ENCODE data around the gene ACOX3.

Gene ACOX3

DNA sequence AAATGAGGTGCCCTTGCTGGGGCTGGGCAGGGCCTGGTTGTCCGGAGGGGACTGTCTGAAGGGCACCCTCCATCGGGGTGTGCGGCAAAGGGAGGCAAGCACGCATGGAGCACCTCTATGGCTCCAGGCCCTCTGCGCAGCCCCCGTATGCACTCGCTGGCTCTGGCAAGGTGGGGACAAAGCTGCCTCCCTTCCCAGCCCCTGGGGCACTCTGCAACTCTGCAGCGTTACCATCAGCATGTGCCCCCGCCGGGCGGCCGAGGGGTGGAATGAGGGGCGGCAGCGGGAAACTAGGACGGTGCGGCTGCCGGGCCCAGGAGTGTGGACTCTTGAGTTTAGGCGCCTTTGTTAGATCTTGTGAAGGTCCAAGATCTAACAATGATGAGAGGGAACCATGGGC is 26.5 kb upstream of the ACOX3 start:
- DNase-seq (ENCODE audit: low read depth): no peak

DNA sequence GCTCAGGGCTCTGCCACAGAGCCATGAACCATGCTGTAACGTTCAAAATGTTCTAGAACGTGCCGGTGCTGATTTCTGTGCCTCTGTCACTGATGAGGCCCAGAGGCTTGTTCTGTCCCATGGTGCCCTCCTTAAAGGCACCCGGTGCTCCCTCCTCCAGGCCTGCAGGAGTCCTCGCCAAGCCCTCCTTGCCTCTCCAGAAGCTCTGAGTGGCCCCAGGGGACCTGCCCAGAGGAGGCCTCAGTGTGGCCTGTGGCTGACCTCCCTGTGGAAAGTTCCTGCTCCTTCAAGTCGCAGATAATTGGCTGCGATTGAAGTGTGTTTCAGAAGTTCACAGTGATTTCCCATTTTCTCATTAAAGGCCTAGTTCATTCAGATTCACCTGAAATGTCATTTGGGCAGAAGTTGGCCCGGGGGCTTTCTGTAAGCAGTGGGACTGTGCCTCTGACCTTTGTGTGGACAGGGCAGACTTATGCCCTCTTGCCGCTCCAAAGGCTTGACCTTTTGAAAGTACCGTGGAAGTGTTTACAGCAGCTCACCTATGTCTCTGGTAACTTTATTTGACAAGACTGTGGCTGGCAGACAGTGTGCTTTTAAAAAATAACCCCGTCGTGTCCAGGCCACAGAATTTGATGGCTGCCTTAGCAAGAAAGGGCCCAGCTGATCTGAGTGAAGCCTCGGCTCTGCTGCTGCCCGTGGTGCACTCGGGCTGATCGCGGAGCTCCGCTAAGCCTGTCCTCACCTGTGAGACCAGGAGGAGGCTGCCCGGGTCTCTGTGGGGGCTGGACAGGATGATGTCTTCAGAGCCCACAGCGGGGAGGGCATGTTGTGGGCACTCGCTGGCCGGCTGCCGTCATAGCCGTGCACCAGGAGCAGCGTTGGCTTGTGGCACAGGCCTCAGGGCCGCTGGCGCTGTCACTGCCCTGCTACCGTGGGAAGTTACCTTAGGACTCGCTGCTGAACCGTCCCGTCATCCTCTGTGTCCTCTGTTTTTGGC is 25.4 kb upstream of the ACOX3 start:
- DNase-seq (ENCODE audit: low read depth): no peak

DNA sequence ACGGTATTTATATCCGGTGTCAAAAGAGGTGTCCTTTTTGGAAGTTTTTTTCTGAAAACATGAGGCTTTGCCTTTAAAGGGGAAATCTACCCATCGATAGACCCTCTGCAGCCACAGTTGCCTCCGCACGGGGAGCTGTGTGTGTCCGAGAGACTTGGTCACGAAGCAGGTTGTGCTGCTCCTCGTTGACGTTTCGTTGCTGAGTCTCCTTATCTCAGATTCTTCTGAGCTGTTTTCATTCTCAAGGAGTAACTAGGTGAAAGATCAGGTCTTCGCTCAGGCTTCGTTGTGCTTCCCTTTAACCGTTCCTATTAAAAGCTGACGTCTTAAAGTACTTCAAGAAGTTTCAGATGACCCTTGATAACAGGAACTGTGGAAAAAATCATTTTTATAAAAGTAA is 23.9 kb upstream of the ACOX3 start:
- no peak for DNase-seq (ENCODE audit: low read depth)

DNA sequence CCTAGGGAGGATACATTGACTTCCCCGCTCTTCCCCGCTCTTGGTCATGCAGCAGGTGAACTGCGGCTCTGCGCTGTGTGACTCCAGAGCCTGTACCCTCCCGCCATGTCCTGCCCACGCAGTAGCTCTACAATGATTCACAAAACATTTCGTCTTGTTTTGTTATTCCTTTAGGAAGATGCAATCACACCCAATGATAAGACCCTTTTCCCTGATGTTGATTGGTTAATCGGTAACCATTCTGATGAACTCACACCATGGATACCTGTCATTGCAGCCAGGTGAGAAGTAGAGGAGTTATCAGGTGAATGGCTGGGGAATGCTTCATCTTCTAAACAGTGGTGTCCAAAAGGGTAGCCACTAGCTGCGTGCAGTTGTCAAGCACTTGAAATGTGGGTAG is 23.3 kb upstream of the ACOX3 start:
- DNase-seq (ENCODE audit: low read depth): no peak

DNA sequence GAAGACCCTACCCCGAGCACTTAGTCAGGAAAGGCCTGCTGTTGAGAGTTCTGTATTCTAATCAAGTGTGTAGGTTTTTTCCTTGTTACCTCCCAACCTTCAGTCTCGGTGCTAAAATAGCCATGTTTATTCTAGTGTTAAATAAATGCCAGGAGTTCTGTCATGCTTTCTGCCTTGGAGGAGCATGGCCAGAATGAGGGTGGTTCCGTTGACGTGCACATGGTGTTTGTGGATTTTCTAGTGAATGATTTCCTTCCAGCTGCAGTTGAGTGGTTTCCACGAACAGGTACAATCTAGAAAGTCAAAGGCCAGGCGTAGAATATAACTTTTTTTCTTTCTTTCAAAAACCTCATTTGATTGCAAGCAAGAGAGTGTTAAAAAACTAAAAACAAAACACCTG is 21.1 kb upstream of the ACOX3 start:
- DNase-seq (ENCODE audit: low read depth): no peak

DNA sequence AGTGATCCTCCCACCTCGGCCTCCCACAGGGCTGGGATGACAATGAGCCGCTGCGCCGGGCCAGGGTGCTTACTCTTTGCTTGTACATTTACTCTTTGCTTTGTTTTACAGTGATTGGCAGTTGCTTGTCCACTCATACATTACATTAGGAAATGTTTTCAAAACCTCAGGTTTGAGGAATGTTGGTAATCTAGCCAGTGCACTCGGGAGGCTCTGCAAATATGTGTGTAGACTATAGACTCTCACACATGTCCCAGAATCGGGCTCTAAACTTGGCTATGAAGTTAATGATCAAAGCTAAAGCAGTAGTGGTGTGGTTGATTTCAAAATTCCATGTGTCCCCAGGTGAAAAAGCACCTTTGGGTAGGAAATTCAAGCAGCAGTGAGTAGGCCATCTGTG is 20.6 kb upstream of the ACOX3 start:
- DNase-seq (ENCODE audit: low read depth): no peak

DNA sequence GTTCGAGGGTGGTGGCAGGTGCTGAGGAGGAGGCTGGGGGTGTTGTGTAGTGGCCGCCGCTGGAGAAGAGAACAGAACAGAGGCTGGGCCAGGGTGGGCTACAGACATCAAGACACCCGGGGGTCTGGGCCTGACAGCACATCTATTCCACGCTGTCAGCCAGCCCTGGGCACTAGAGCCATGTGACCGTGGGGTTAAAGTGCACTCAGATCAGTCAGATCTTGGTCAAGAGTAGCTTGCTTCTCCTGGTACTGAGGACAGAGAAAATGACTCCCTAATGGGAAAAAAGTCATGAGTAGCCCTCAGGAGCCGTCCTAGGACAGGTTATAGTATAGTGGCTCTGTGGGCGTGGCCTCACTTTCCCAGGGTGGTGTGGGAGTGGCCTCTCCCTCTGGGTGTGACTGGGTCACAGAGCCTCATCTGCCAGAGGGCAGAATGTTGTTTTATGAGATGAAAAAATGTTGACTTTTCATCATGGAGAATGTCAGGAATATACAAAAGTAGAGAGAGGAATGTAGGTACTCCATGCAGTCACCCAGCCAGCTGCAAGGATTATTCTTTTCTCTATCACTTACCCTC is 19.4 kb upstream of the ACOX3 start:
- no peak for DNase-seq (ENCODE audit: low read depth)

DNA sequence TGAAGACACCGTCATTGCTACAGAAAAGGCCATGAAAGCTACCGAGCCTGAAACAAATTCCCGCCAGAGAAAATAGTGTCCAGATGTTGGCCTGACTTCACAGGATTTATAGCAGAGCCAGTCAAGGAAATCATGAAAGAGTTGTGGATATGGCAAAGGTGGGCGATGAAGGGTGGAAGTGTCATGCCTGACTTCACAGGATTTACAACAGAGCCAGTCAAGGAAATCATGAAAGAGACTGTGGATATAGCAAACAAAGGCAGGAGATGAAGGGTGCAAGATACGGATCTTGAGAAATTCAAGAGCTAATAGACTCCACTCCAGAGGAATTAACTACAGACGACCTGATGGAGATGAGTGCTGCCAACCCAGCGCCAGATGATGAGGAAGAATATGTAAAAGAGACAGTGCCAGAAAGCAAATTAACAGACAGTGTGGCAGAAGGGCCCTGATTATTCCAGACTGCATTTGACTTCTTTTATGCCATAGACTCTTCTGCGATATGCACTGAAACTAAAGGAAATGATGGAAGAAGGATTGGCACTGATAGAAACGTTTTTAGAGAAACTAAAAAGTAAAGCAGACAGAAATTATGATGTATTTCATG is 17.2 kb upstream of the ACOX3 start:
- DNase-seq (ENCODE audit: low read depth): no peak

DNA sequence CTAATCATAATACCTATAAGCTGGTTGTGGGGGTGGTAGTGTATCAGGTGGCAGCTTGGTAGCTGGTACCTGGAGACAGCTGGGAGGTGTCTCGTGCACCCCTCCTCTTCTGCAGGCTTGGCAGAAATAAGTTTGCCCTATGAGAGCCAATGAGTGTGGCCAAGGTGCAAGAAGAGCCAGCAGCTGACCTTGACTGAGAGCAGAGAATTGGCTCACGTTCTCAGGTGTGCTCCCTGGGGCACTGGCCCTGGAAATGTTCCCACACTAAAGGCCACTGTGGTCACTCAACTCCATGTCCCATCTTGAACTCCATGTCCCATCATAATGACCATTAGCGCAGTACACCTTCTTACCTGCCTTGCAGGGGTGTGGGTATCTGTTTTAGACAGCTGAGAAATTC is 13.4 kb upstream of the ACOX3 start:
- DNase-seq (ENCODE audit: low read depth): no peak

DNA sequence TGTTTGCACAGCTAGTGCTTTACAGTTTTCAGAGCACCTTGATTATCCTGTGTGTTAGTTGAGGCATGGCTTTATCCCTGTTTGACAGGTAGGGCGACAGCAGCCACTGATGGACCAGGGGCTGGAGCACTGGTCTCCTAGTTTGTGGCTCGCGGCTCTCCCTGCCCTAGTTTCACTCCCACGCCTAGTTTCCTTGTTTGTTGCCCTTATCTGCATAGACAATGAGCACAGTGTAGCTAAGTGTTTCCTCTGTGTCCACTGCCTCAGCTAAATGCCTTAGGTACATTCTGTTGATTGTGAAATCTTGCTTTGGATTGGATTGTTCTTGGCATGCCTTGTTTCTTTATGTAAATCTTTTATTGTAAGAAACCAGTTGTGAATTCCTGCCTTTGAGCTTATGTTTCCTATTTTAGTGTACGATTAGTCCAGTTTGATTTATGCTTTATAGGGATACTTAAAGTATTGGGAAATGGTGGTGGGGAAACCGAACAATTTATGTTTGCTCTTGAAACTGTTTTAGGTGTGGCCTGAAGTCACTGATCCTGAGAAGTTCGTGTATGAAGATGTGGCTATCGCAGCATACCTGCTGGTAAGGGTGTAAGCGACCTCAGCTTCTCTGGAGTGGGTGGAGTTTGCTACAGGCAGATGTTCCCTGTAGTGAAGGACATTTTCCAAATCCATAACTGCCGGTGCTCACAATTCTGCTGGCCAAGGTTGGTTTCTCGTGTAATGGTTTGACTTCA is 11.1 kb upstream of the ACOX3 start:
- DNase-seq (ENCODE audit: low read depth): no peak

DNA sequence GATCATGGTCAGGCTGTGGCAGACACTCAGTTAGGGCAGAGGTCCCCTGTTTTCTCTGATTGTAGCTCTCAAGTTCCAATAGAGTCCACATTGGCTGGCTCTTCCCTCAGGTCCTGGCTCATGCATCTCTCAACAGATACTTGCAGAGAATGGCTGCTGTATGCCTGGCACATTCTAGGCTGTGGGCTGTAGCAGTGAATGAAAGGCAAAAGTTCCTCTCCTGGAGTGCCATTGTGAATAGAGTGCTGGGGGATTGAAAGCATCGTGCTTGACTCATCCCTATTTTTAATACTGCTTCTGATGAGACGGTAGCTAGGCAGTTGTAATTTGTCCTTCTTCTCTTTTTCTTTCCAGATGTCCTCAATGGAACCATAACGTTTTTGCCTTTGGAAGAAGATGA is 5.6 kb upstream of the ACOX3 start:
- DNase-seq (ENCODE audit: low read depth): no peak

DNA sequence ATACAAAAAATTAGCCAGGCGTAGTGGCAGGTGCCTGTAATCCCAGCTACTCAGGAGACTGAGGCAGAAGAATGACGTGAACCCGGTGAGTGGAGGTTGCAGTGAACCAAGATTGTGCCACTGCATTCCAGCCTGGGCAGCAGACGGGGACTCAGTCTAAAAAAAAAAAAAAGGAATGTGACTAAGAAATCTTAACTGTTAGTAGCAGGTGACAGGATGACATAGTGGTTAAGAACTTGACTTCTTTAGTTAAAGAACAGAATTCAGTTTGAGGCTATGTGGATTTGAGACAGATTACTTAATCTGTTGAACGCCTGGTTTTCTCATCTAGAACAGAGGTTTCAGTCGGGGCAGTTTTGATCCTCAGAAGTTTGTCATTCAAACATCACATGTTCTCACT is 3.3 kb upstream of the ACOX3 start:
- no peak for DNase-seq (ENCODE audit: low read depth)

DNA sequence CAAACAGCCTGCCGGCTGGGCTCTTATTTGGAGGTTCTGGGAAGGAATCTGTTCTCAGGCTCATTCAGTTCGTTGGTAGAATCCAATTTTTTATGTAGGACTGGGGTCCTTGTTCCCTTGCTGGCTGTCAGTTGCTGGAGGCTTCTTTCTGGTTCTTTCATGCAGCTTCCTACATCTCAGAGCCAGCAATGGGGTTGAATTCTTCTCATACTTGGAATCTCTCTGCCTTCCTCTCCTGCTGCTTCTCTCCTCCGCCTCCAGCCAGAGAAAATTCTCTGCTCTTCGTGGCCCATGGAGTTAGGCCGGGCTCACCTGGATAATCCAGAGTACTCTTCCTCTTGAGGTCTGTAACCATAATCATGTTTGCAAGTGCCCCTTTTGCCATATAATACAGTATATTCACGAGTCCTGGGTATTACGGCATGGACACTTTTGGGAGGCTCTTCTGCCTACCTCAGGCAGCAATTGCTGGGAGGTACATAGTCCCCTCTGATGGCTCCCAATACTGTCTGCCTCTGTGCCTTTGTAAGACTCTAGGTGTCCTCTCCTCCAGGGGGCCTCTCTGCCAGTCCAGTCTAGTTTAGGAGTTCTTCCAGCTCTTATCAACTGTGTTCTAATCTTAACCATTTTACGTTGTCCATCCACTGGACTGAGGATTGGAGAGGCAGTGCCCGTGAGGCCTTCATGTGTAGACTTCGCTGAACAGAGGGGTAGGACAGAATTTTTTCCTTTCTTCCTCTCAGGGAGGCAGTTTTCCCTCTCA is 2.3 kb upstream of the ACOX3 start:
- no peak for DNase-seq (ENCODE audit: low read depth)

DNA sequence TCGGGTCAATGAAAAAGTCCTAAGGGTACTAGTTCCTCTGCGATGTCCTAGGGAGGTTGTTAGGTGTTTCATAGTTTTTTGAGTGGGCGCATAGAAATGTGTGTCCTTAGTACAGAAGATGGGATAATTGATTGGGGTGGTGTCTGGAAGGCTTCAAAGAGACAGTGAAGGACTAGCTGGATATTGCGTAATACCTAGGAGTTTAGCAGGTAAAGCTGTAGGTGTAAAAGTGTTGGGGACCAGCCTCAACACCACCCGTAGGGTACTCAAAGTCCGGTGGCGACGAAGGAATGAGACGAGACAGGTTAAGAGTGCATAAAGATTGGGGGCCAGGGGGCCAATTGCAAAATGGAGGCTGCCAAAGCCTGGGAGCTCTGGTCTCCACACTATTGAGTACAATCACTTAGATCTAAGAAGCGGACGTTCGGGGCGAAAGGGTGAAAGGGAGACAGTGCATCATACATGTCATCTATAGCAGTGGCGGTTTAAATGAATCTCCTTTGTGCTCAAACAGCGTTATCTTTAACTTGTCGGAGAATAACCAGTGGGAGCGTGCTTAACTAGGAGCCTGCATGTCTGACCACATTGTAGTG is 1.1 kb upstream of the ACOX3 start:
- no peak for DNase-seq (ENCODE audit: low read depth)

DNA sequence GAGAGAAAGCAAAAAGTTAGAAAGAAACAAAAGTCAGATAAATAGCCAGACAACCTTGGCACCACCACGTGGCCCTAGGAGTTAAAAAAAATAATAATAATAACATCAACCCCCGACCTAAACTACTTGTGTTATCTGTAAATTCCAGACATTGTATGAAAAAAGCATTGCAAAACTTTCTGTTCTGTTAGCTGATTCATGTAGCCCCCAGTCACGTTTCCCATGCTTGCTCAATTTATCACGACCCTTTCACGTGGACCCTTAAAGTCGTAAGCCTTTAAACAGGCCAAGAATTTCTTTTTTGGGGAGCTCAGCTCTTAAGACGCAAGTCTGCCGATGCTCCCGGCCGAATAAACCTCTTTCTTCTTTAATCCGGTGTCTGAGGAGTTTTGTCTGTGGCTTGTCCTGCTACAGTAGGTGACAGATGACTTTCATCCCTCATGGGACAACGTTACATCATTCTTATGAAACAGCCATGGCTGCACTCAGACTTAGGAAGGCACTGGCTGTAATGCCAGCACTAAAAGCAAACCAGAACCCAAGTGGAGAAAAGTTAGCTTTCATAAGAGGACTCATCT is 520 bp downstream of the ACOX3 start:
- DNase-seq (ENCODE audit: low read depth): no peak

DNA sequence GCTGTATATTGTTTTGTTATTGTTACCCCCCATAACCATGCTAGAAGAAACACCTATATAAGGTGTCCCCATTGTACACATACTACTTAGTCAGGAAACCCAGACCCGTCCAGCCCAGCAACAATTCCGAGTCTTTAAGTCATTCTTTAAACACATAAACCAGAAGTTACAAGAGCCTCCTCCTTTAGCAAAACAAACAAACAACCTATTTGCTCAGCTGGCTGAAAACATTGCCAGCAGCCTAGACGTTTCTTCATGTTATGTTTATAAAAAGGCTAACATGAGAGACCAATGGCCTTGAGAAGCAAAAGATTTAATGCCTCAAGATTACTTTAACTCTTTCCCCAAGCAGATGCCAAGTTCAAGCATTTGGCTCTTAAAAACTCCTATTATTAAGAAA is 1.4 kb downstream of the ACOX3 start:
- no peak for DNase-seq (ENCODE audit: low read depth)

DNA sequence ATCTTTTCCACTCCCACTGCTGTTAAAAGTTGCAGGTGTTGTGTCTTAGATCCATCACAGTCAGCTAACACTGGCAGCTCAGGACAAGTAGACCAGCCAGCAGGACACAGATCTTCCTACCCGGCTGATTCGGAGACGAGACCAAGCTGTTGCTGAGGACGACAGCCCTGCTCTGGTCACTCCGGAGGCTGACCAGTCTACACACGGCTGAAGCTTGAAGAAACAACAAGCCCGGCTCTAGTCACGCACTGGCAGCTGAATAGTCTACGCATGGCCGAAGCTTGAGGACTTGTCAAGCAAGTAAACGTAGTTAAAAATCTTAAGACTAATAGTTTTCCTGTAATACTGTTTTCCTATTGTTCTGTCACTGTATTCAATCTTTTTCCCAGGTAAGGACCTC is 1.8 kb downstream of the ACOX3 start:
- DNase-seq (ENCODE audit: low read depth): no peak

DNA sequence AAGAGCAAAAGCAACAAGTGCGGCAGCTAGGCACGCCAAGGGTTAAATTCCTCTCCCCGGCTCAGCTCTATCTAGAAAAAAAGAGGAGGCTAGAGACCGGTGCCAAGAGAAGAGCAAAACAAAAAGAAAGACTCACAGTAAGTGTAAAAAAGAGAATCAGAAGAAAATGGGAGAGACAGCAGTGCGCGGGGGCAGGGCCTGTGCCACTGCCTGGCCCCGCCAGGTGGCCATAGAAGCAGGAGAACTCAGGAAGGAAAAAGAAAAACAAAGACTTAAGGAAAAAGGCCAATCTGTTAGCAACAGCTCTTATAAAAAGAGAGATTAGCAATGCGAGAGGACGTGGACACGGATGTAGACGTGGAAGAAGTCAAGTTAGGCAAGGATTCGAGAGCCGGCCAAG is 3.2 kb downstream of the ACOX3 start:
- no peak for DNase-seq (ENCODE audit: low read depth)

DNA sequence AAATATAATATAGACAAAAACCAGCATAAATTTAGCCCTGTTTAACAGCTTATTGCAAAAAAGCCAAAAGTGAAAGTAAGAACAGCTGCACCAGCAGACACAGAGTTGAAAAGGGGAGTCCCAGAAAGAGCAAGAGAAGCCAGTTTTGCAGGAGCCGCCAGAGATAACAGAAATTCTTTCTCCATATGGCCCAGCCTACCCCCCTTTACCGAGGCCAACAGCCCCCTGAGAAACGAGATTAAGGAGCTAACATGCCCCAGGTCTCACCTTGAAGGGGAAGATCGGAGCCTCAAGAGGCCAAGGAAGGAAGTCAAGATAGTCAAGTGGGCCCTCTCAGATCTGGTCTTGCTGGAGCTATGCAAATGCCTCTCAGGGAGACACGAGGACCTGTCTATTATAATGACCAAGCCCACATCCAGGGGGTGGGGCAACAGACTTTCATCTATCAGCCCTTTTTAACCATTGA is 4.8 kb downstream of the ACOX3 start:
- DNase-seq (ENCODE audit: low read depth): no peak

DNA sequence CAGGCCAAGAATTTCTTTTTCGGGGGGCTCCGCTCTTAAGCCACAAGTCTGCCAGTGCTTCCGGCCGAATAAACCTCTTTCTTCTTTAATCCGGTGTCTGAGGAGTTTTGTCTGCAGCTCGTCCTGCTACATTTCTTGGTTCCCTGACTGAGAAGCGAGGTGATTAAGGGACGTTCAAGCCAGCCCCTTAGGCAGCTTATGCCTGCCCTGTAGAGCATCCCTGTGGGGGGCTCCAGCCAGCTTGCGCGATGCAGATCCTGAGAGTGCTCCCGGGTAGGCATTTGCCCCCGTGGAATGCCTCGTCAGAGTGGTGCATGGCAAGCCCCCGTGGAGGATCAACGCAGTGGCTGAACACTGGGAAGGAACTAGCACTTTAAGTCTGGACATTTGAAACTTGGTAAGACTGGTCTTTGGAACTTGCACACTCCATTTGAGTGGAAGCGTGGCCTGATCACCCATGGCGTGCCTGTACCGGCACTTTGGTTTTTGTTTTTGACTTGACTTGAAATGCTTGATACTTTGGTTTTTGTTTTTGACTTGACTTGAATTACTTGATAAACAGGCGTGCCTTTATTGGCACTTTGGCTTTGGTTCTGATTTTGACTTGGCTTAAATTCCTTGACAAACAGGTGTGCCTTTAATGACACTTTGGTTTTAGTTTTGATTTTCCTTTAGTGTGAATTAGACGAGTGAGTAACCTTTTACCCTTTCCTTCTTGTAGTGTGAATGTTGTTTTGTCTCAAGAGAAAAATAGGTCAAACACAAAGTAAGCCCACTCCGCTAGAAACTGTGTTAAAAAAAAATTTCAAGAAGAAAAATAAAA is 6.1 kb downstream of the ACOX3 start:
- no peak for DNase-seq (ENCODE audit: low read depth)
